ENCODE results near the gene SF3A1. TPM values are rescaled to one million over a fixed set of nuclear protein-coding genes. Genes with fewer than 3 reads are reported as not detected.
A peak's percentile ranks its signal among the peaks of the same experiment; 100 is the strongest.

The SF3A1 gene
- total RNA-seq, 1 experiment from 2014 or later, result 230 TPM

DNA sequence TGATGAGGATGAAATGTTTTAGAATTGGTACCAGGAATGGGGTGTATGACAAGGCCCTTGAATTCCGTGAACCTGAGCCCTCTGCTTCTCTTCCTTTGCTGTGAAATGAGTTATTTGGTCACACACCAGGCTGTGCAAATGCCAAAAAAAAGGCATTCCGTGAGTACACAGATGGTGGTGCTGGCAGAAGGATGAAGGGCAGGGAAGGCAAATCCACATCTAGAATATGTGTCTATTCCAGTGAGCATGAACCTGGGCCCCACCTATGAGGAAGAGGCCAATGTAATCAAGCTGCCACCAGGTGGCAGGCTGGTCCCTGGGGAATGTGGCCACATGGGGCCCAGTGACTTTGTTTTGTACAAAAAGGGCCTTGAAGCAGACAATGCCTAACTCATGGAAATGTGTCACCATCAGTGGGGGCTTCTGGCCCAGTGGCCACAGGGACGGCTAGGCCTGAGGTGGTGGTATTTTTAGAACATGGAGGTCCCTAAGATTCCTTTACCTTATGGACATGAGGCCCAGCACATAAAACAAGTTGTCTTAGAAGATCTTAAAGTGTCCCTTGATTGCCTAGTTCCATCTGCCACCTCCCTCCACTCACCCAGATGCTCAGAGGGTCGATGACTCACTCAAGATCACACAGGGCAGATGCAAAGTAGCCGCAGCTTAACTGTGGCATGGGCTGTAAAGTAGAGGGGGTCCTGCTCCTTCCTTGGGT lies 34.4 kb upstream of the SF3A1 start:
- no peaks in the 10 kb centered on the region for H3K9me2 ChIP-seq (ENCODE audit: insufficient read depth)
- ATAC-seq (peak; percentile 54), DNase-seq (ENCODE audit: low read depth, low spot score) (peak; percentile 84)
- peak overlapping the region; percentile 1; the same call in 1 of the 2 replicates for H3K27ac ChIP-seq (ENCODE audit: low read depth, low read length)
- no peaks in the 10 kb centered on the region for H3K36me3 ChIP-seq (ENCODE audit: control insufficient read depth in 1 of 2, insufficient read depth in 2 of 2, low read length in 2 of 2)
- ChIA-PET POLR2A (interaction anchor here (1.4 to 2.2 kb wide), 2 partner anchors 32 to 34 kb away, joined by 3 to 13 read pairs; partner anchors contain the start of gene MTFP1), RAD21 (ENCODE audit: low non-redundant PET in 1 of 2, low total read pairs in 2 of 2, uncharacterized antibody in 2 of 2, unreplicated experiment in 2 of 2) (no interaction called here), CTCF (interaction anchor here (0.6 to 1.7 kb wide), 7 partner anchors 16 to 136 kb away, joined by 3 to 8 read pairs (median 5); no protein-coding TSS in a partner anchor)
- H3K27me3 ChIP-seq (ENCODE audit: insufficient read depth, low read length), result no peaks in the 10 kb centered on the region
- H3K4me3 ChIP-seq (replicated peaks in 1 of 2; ENCODE audit: low read depth in 1 of 2, low read length in 2 of 2), result no peak overlapping the region
- H3K9me3 ChIP-seq (ENCODE audit: control insufficient read depth in 1 of 2, insufficient read depth in 1 of 2, low read depth in 1 of 2, low read length in 2 of 2), result peaks cover 0 to 7% of the 10 kb centered on the region in 2 experiments; a peak in 2 of 4 replicates
- no peaks in the 10 kb centered on the region for H3K79me2 ChIP-seq (ENCODE audit: insufficient read depth, low read length)
- H3K4me1 ChIP-seq (ENCODE audit: control insufficient read depth in 1 of 2, insufficient read depth in 2 of 2, low read length in 2 of 2), result peaks cover 2 to 54% of the 10 kb centered on the region in 2 experiments; a peak in 3 of 4 replicates
- peak overlapping the region; percentile 46 for H2AFZ ChIP-seq (ENCODE audit: low read depth, low read length, poor library complexity, severe bottlenecking)
- H3K9ac ChIP-seq (ENCODE audit: low read length), result peak overlapping the region; percentile 26; the same call in 1 of the 2 replicates
- BruUV-seq (replicated peaks), result no TSS peak
- intact Hi-C loops (cut with micrococcal nuclease), result loop anchor here (1.0 to 2.0 kb wide), 3 partner anchors 35 to 212 kb away; no protein-coding TSS in a partner anchor
- TF ChIP-seq EZH2 (IDR thresholded peaks at IDR 0.05) (no peak), ELF1 (IDR thresholded peaks at IDR 0.05; ENCODE audit: borderline replicate concordance, low read depth) (no peak), TCF7L2 (IDR thresholded peaks at IDR 0.05; ENCODE audit: borderline replicate concordance, extremely low read depth, insufficient read depth, insufficient read length) (no peak), ZNF274 (IDR thresholded peaks at IDR 0.05; ENCODE audit: low read depth, low read length) (no peak), POLR2A (IDR thresholded peaks at IDR 0.05; ENCODE audit: borderline replicate concordance, extremely low read depth, insufficient read depth, insufficient read length) (no peak), JUND (IDR thresholded peaks at IDR 0.05) (no peak), CBX3 (IDR thresholded peaks at IDR 0.05; ENCODE audit: low read depth) (peak; percentile 87), RAD21 (IDR thresholded peaks at IDR 0.05; ENCODE audit: low read depth) (peak; percentile 95), EZH2phosphoT487 (IDR thresholded peaks at IDR 0.05; ENCODE audit: borderline replicate concordance) (no peak), ZFX (IDR thresholded peaks at IDR 0.05) (peak; percentile 24; the same call in 1 of the 2 replicates)
- TF ChIP-seq, protein P1, sequence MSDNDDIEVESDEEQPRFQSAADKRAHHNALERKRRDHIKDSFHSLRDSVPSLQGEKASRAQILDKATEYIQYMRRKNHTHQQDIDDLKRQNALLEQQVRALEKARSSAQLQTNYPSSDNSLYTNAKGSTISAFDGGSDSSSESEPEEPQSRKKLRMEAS (IDR thresholded peaks at IDR 0.05), result peak; percentile 43; the same call in 1 of the 2 replicates
- TF ChIP-seq, protein P2, sequence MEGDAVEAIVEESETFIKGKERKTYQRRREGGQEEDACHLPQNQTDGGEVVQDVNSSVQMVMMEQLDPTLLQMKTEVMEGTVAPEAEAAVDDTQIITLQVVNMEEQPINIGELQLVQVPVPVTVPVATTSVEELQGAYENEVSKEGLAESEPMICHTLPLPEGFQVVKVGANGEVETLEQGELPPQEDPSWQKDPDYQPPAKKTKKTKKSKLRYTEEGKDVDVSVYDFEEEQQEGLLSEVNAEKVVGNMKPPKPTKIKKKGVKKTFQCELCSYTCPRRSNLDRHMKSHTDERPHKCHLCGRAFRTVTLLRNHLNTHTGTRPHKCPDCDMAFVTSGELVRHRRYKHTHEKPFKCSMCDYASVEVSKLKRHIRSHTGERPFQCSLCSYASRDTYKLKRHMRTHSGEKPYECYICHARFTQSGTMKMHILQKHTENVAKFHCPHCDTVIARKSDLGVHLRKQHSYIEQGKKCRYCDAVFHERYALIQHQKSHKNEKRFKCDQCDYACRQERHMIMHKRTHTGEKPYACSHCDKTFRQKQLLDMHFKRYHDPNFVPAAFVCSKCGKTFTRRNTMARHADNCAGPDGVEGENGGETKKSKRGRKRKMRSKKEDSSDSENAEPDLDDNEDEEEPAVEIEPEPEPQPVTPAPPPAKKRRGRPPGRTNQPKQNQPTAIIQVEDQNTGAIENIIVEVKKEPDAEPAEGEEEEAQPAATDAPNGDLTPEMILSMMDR (IDR thresholded peaks at IDR 0.05 in 2 of 3, conservative IDR thresholded peaks at IDR 0.05 in 1 of 3; ENCODE audit: borderline replicate concordance in 1 of 3, insufficient read depth in 1 of 3, low read depth in 2 of 3, low read length in 2 of 3), result peak; percentile 81 to 92 (median 90)
- TF ChIP-seq, protein P3, sequence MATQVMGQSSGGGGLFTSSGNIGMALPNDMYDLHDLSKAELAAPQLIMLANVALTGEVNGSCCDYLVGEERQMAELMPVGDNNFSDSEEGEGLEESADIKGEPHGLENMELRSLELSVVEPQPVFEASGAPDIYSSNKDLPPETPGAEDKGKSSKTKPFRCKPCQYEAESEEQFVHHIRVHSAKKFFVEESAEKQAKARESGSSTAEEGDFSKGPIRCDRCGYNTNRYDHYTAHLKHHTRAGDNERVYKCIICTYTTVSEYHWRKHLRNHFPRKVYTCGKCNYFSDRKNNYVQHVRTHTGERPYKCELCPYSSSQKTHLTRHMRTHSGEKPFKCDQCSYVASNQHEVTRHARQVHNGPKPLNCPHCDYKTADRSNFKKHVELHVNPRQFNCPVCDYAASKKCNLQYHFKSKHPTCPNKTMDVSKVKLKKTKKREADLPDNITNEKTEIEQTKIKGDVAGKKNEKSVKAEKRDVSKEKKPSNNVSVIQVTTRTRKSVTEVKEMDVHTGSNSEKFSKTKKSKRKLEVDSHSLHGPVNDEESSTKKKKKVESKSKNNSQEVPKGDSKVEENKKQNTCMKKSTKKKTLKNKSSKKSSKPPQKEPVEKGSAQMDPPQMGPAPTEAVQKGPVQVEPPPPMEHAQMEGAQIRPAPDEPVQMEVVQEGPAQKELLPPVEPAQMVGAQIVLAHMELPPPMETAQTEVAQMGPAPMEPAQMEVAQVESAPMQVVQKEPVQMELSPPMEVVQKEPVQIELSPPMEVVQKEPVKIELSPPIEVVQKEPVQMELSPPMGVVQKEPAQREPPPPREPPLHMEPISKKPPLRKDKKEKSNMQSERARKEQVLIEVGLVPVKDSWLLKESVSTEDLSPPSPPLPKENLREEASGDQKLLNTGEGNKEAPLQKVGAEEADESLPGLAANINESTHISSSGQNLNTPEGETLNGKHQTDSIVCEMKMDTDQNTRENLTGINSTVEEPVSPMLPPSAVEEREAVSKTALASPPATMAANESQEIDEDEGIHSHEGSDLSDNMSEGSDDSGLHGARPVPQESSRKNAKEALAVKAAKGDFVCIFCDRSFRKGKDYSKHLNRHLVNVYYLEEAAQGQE (IDR thresholded peaks at IDR 0.05; ENCODE audit: low read depth), result no peak
- TF ChIP-seq, protein P4, sequence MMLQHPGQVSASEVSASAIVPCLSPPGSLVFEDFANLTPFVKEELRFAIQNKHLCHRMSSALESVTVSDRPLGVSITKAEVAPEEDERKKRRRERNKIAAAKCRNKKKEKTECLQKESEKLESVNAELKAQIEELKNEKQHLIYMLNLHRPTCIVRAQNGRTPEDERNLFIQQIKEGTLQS (IDR thresholded peaks at IDR 0.05), result no peak
- TF ChIP-seq, protein P5, sequence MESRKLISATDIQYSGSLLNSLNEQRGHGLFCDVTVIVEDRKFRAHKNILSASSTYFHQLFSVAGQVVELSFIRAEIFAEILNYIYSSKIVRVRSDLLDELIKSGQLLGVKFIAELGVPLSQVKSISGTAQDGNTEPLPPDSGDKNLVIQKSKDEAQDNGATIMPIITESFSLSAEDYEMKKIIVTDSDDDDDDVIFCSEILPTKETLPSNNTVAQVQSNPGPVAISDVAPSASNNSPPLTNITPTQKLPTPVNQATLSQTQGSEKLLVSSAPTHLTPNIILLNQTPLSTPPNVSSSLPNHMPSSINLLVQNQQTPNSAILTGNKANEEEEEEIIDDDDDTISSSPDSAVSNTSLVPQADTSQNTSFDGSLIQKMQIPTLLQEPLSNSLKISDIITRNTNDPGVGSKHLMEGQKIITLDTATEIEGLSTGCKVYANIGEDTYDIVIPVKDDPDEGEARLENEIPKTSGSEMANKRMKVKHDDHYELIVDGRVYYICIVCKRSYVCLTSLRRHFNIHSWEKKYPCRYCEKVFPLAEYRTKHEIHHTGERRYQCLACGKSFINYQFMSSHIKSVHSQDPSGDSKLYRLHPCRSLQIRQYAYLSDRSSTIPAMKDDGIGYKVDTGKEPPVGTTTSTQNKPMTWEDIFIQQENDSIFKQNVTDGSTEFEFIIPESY (IDR thresholded peaks at IDR 0.05; ENCODE audit: extremely low read depth, insufficient replicate concordance, low read length), result no peak
- H4K20me1 ChIP-seq (ENCODE audit: insufficient read depth), result no peaks in the 10 kb centered on the region
- H3K4me2 ChIP-seq (ENCODE audit: low read length), result peak overlapping the region; percentile 45
